Kidney epithelial cell (primary cell): ENCODE results near the gene C19orf12. TPM values are rescaled to one million over a fixed set of nuclear protein-coding genes. Genes with fewer than 3 reads are reported as not detected.

Source experiments
- DNase-seq: peaks from one replicate; pipeline ENCODE4 v3.0.0-alpha.2; 2010; ENCODE audit warnings: low read depth
- H3K27me3 ChIP-seq: 2 replicates; pipeline ENCODE4 v1.6.0; 2011; ENCODE audit warnings: low read length; ENCODE audit not compliant: control insufficient read depth, insufficient read depth
- H3K36me3 ChIP-seq: 2 replicates; pipeline ENCODE4 v1.5.1; 2011; ENCODE audit warnings: low read length; ENCODE audit not compliant: control insufficient read depth, insufficient read depth
- H3K4me3 ChIP-seq: 2 replicates; pipeline ENCODE4 v1.5.1; 2011; ENCODE audit warnings: low read depth, mild to moderate bottlenecking, control low read depth, low read length
- total RNA-seq: library from RNA; depleted of rRNA; stranded (reverse); fragments of >200 nt; gene quantifications from 2 replicates; pipeline ENCODE4 v1.2.3, GENCODE V29; 2015
- TF ChIP-seq, protein P1 (sequence below): IDR thresholded peaks from 2 replicates; pipeline ENCODE4 v1.5.1; 2011; ENCODE audit warnings: mild to moderate bottlenecking, moderate library complexity, low read length, control low read depth, inconsistent platforms; ENCODE audit not compliant: insufficient read depth, poor library complexity, severe bottlenecking

Gene C19orf12
- total RNA-seq, 1 donor from 2014 or later = 39.9 TPM

DNA sequence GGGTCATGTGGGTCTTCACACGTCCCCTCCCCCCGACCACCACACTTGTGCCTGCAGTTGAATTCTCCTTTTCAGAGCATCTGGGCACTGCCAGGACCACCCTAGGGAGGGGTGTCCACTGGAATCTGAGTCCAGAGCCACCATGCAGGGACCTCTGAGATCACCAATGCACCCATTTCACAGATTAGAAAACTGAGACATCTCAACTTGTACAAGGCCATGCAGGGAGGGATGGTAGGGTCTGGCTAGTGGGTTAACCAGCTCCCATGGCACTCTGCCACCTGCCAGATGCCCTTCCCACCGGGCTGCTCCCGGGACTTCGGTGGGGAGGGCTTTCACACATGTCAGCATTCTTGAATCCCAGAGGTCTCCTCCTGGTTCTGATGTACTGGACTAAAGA is 44.3 kb upstream of the C19orf12 start:
- TF ChIP-seq, protein P1, sequence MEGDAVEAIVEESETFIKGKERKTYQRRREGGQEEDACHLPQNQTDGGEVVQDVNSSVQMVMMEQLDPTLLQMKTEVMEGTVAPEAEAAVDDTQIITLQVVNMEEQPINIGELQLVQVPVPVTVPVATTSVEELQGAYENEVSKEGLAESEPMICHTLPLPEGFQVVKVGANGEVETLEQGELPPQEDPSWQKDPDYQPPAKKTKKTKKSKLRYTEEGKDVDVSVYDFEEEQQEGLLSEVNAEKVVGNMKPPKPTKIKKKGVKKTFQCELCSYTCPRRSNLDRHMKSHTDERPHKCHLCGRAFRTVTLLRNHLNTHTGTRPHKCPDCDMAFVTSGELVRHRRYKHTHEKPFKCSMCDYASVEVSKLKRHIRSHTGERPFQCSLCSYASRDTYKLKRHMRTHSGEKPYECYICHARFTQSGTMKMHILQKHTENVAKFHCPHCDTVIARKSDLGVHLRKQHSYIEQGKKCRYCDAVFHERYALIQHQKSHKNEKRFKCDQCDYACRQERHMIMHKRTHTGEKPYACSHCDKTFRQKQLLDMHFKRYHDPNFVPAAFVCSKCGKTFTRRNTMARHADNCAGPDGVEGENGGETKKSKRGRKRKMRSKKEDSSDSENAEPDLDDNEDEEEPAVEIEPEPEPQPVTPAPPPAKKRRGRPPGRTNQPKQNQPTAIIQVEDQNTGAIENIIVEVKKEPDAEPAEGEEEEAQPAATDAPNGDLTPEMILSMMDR = no peak
- H3K36me3 ChIP-seq = no peaks in the 10 kb centered on the region

DNA sequence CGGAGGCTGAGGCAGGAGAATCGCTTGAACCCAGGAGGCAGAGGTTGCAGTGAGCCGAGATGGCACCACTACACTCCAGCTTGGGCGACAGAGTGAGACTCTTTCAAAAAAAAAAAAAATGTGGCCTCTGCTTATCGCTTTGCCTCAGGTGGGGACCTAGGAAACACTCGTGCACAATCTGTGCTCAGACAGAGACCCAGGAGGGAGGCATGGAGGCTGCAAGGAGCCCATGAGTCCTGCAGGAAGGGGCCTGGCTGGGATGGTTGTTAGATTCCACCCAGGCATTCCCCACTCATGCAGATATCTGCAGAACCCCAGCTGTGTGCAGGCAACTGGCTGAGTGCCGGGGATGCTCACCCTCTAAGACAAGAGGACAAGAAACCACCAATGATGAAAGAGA is 43.8 kb upstream of the C19orf12 start:
- H3K27me3 ChIP-seq = no peaks in the 10 kb centered on the region
- no peak overlapping the region for H3K4me3 ChIP-seq
- DNase-seq = no peak
- H3K36me3 ChIP-seq = no peaks in the 10 kb centered on the region
- TF ChIP-seq, protein P1 = no peak

More for the DNA sequence above, 44.3 kb upstream of the C19orf12 start:
- DNase-seq = no peak
- no peaks in the 10 kb centered on the region for H3K27me3 ChIP-seq
- no peak overlapping the region for H3K4me3 ChIP-seq

- DNase-seq = no peak
- no peak overlapping the region for H3K4me3 ChIP-seq
- TF ChIP-seq, protein P1 = no peak
- H3K36me3 ChIP-seq = no peaks in the 10 kb centered on the region
- H3K27me3 ChIP-seq = no peaks in the 10 kb centered on the region
These were observed 42.5 kb upstream of the C19orf12 start for GRCh38 chr19:29757551-29757950.

DNA sequence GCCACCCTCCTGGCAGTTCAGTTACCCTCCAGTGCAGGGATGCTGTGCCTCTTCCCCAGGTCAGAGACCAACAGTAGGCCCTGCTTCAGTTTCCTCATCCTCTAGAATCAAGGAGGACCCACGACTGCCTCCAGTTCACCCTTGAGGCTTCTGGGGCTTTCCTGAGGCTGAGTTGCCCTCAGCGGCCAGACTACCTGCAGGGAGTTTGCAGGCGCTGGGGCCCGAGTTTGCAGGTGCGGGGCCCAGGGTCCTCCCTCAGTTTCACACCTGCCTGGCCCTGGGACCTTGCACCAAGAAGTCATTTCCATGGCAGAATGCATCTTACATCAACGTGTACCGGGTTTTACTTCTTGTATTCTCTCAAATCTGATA is 38.9 kb upstream of the C19orf12 start:
- TF ChIP-seq, protein P1 = no peak
- no peak overlapping the region for H3K4me3 ChIP-seq
- no peaks in the 10 kb centered on the region for H3K36me3 ChIP-seq
- H3K27me3 ChIP-seq = no peaks in the 10 kb centered on the region
- DNase-seq = no peak

DNA sequence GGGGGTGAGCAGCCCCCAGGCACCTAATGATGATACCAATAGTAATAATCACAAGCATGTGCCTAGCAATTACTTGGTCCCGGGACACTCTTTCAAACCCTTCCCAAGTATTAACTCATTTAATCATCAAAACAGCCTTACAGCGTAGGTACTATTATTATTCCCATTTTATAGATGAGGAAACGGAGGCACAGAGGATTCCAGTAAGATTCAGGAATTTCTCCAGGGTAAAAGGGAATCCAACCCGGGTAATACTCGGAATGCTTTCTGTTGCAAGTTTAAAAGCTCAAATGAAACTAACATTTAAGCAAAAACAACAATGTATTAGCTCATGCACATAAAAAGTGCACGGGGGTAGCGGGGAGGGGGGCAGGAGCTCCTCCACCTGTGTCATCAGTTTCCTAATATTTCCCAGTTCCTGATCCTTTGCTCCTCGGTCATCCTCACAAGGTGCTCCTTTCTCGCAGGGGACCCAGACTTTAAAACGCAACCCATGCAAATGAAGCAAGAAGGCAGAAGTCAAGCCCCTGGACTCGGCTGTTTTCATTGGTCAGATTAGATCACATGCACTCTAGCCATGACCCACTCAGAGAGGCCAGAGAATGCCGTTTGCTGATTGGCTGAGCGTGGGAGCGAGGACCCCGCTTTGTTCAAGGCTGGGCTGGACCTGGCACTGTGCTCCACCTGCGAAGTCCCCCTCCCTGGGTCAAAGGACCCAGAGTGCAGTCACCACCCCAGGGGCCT is 38.3 kb upstream of the C19orf12 start:
- TF ChIP-seq, protein P1 = no peak
- Histone ChIP-seq H3K4me3 (no peak overlapping the region), H3K36me3 (no peaks in the 10 kb centered on the region), H3K27me3 (no peaks in the 10 kb centered on the region)
- no peak for DNase-seq

- H3K36me3 ChIP-seq = no peaks in the 10 kb centered on the region
- H3K4me3 ChIP-seq = no peak overlapping the region
- TF ChIP-seq, protein P1 = no peak
- no peak for DNase-seq
- no peaks in the 10 kb centered on the region for H3K27me3 ChIP-seq
These were observed 37.5 kb upstream of the C19orf12 start for GRCh38 chr19:29752450-29753025.
